Caco-2 (cell line): ENCODE data around the gene LIPC. TPM values are rescaled to one million over a fixed set of nuclear protein-coding genes. Genes with fewer than 3 reads are reported as not detected.

Experiments used
- BruUV-seq: library from RNA; stranded (reverse); fragments of 400-500 nt; replicated peaks from 2 replicates; lab custom pipeline; 2021; lab: Mats Ljungman, UMichigan
- CTCF ChIA-PET: fragments of 300-600 bp; sonication (Branson Sonifier 250); formaldehyde crosslinking; loops from one replicate; lab custom pipeline; 2022; ENCODE audit warnings: antibody characterized with exemption; lab: Charles Lee
- POLR2A ChIA-PET: fragments of 300-600 bp; sonication (Branson Sonifier 250); formaldehyde crosslinking; loops from one replicate; lab custom pipeline; 2022; ENCODE audit warnings: antibody characterized with exemption; lab: Charles Lee
- DNase-seq, 2 experiments: peaks; one replicate each; pipeline versions ENCODE4 v3.0.0 to v3.0.0-alpha.2; 2020 to 2022
- H3K27me3 ChIP-seq: replicated peaks from 2 replicates; pipeline ENCODE4 v1.6.0; 2011; ENCODE audit warnings: low read length; ENCODE audit not compliant: control insufficient read depth, insufficient read depth
- H3K36me3 ChIP-seq: 2 replicates; pipeline ENCODE4 v1.5.1; 2011; ENCODE audit warnings: low read length; ENCODE audit not compliant: control insufficient read depth, insufficient read depth
- H3K4me1 ChIP-seq: fragments of 250-450 bp; sonication (Bioruptor Pico); 2 replicates; pipeline ENCODE4 v1.5.1; 2020; ENCODE audit warnings: mild to moderate bottlenecking
- H3K4me3 ChIP-seq: 2 replicates; pipeline ENCODE4 v1.5.1; 2011; ENCODE audit warnings: low read depth, mild to moderate bottlenecking, control low read depth, low read length
- H3K9me3 ChIP-seq: fragments of 250-450 bp; sonication (Bioruptor Pico); 2 replicates; pipeline ENCODE4 v1.5.1; 2020; ENCODE audit warnings: mild to moderate bottlenecking, moderate library complexity
- H3K27ac Mint-ChIP-seq: one replicate; pipeline ENCODE4 v1.8.0; 2022; ENCODE audit warnings: mixed read lengths; ENCODE audit not compliant: unreplicated experiment
- H3K27me3 Mint-ChIP-seq: one replicate; pipeline ENCODE4 v1.8.0; 2022; ENCODE audit warnings: mixed read lengths; ENCODE audit not compliant: insufficient read depth, unreplicated experiment
- H3K36me3 Mint-ChIP-seq: one replicate; pipeline ENCODE4 v1.8.0; 2022; ENCODE audit warnings: mild to moderate bottlenecking, mixed read lengths; ENCODE audit not compliant: insufficient read depth, unreplicated experiment
- H3K4me1 Mint-ChIP-seq: one replicate; pipeline ENCODE4 v1.8.0; 2022; ENCODE audit warnings: low read depth, mixed read lengths; ENCODE audit not compliant: unreplicated experiment
- H3K4me3 Mint-ChIP-seq: one replicate; pipeline ENCODE4 v1.8.0; 2022; ENCODE audit warnings: mild to moderate bottlenecking, moderate library complexity, mixed read lengths; ENCODE audit not compliant: unreplicated experiment
- H3K9me3 Mint-ChIP-seq: one replicate; pipeline ENCODE4 v1.8.0; 2022; ENCODE audit warnings: mixed read lengths; ENCODE audit not compliant: unreplicated experiment
- intact Hi-C: fragments of 100-400 bp; cut with micrococcal nuclease; formaldehyde crosslinking; loops from one replicate; pipeline ENCODE4 v1.10.0; 2022; ENCODE audit not compliant: unreplicated experiment
- total RNA-seq: library from RNA; stranded (reverse); gene quantifications from 2 replicates; pipeline ENCODE4 v1.2.3, GENCODE V29; 2022
- TF ChIP-seq, protein P1 (sequence below), 2 experiments: fragments of 200-600 bp in 1 of 2; IDR thresholded peaks; 1 replicate in 1 of 2; 2 replicates in 1 of 2; pipeline versions ENCODE4 v1.5.1 to v1.8.0; 2011 to 2022; ENCODE audit warnings: antibody characterized with exemption in 1 of 2, control low read depth in 1 of 2, inconsistent platforms in 1 of 2, low read depth in 1 of 2, low read length in 1 of 2, mild to moderate bottlenecking in 1 of 2, moderate library complexity in 1 of 2; ENCODE audit not compliant: insufficient read depth in 1 of 2, severe bottlenecking in 1 of 2, unreplicated experiment in 1 of 2

Gene LIPC
- total RNA-seq, 1 experiment from 2014 or later, result 17.6 TPM

DNA sequence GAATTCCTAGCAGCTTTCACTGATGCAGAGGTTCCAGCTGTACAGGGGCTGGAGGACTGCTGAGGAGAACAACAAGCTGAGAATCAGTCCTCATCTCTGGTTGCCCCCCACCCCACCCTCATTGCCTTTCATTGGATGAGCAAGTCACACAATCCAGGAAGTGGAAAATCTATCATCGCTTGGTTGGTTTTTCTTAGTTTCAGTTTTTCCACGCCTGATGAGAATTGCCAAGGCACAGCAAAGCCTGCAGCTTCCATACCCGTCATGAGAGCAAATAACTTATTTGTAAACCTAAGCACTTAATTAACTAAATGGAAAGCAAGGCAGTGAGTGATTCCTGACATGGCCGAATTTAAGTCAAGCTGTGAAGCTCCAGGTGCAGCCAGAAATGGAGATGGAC is 21.4 kb upstream of the LIPC start:
- Histone ChIP-seq H3K36me3 (no peaks in the 10 kb centered on the region), H3K27me3 (no peaks in the 10 kb centered on the region), H3K4me1 (peaks cover 4% of the 10 kb centered on the region; the same call in 1 of the 2 replicates), H3K4me3 (no peak overlapping the region), H3K9me3 (no peaks in the 10 kb centered on the region)
- Mint-ChIP-seq H3K9me3 (no peaks in the 10 kb centered on the region), H3K36me3 (no peaks in the 10 kb centered on the region), H3K27me3 (no peaks in the 10 kb centered on the region), H3K4me3 (no peak overlapping the region), H3K4me1 (peaks cover 22% of the 10 kb centered on the region), H3K27ac (no peak overlapping the region)
- POLR2A ChIA-PET, result no interaction called here
- no peak for DNase-seq
- CTCF ChIA-PET, result no interaction called here
- TF ChIP-seq, protein P1, sequence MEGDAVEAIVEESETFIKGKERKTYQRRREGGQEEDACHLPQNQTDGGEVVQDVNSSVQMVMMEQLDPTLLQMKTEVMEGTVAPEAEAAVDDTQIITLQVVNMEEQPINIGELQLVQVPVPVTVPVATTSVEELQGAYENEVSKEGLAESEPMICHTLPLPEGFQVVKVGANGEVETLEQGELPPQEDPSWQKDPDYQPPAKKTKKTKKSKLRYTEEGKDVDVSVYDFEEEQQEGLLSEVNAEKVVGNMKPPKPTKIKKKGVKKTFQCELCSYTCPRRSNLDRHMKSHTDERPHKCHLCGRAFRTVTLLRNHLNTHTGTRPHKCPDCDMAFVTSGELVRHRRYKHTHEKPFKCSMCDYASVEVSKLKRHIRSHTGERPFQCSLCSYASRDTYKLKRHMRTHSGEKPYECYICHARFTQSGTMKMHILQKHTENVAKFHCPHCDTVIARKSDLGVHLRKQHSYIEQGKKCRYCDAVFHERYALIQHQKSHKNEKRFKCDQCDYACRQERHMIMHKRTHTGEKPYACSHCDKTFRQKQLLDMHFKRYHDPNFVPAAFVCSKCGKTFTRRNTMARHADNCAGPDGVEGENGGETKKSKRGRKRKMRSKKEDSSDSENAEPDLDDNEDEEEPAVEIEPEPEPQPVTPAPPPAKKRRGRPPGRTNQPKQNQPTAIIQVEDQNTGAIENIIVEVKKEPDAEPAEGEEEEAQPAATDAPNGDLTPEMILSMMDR (IDR thresholded peaks at IDR 0.05; ENCODE audit: insufficient read depth in 1 of 2, low read depth in 1 of 2, low read length in 1 of 2, severe bottlenecking in 1 of 2, unreplicated experiment in 1 of 2), result no peak
- no TSS peak for BruUV-seq
- intact Hi-C loops, result no loop called here

DNA sequence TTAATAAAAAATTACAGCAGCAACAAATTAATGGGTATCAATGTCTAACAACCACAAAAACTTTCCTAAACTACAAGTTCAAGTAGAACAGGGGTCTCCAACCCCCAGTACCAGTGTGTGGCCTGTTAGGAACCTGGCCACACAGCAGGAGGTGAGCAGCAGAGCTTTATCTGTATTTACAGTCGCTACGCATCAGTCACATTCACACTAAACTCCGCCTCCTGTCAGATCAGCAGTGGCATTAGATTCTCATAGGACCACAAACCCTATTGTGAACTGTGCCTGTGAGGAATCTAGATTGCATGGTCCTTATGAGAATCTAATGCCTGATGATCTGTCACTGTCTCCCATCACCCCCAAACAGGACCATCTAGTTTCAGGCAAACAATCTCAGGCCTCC is 18.5 kb upstream of the LIPC start:
- Mint-ChIP-seq H3K4me1 (peaks cover 1% of the 10 kb centered on the region), H3K36me3 (no peaks in the 10 kb centered on the region), H3K4me3 (no peak overlapping the region), H3K27me3 (no peaks in the 10 kb centered on the region), H3K9me3 (no peaks in the 10 kb centered on the region), H3K27ac (no peak overlapping the region)
- no peak for DNase-seq
- ChIA-PET CTCF (no interaction called here), POLR2A (no interaction called here)
- H3K4me3 ChIP-seq, result no peak overlapping the region
- no peaks in the 10 kb centered on the region for H3K36me3 ChIP-seq
- H3K27me3 ChIP-seq, result no peaks in the 10 kb centered on the region
- H3K4me1 ChIP-seq, result no peaks in the 10 kb centered on the region
- TF ChIP-seq, protein P1 (IDR thresholded peaks at IDR 0.05; ENCODE audit: insufficient read depth in 1 of 2, low read depth in 1 of 2, low read length in 1 of 2, severe bottlenecking in 1 of 2, unreplicated experiment in 1 of 2), result no peak
- H3K9me3 ChIP-seq, result no peaks in the 10 kb centered on the region
- intact Hi-C loops, result no loop called here
- BruUV-seq, result no TSS peak

DNA sequence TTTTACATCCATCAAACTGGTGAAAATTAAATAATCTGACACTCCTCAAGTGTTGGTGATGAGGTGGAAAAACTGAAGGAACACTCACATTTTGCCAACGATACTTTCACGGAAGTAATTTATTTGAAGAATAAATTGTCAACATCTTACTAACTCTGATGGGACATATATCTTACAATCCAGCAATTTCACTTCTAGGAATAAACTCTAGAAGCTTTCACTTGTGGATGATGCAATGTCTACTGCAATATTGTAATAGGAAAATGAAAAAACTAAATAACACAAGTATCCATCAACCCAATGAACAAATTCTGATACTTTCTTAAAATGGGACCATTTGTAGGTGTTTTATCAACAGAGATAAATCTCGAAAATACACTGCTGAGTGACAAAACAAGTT is 16.2 kb upstream of the LIPC start:
- H3K4me1 Mint-ChIP-seq, result no peaks in the 10 kb centered on the region
- H3K36me3 Mint-ChIP-seq, result no peaks in the 10 kb centered on the region
- DNase-seq, result no peak
- H3K4me1 ChIP-seq, result peaks cover 5% of the 10 kb centered on the region
- intact Hi-C loops, result no loop called here
- H3K4me3 ChIP-seq, result no peak overlapping the region
- no peaks in the 10 kb centered on the region for H3K27me3 Mint-ChIP-seq
- BruUV-seq, result no TSS peak
- no peaks in the 10 kb centered on the region for H3K9me3 ChIP-seq
- ChIA-PET CTCF (no interaction called here), POLR2A (no interaction called here)
- no peak overlapping the region for H3K4me3 Mint-ChIP-seq
- H3K36me3 ChIP-seq, result no peaks in the 10 kb centered on the region
- no peaks in the 10 kb centered on the region for H3K27me3 ChIP-seq
- no peaks in the 10 kb centered on the region for H3K9me3 Mint-ChIP-seq
- no peak overlapping the region for H3K27ac Mint-ChIP-seq
- TF ChIP-seq, protein P1 (IDR thresholded peaks at IDR 0.05; ENCODE audit: insufficient read depth in 1 of 2, low read depth in 1 of 2, low read length in 1 of 2, severe bottlenecking in 1 of 2, unreplicated experiment in 1 of 2), result no peak
